Measurements from ENCODE around the gene PPARG. TPM values are rescaled to one million over a fixed set of nuclear protein-coding genes. Genes with fewer than 3 reads are reported as not detected.

PPARG gene
- total RNA-seq, 1 experiment from 2014 or later, result 71.6 TPM

DNA sequence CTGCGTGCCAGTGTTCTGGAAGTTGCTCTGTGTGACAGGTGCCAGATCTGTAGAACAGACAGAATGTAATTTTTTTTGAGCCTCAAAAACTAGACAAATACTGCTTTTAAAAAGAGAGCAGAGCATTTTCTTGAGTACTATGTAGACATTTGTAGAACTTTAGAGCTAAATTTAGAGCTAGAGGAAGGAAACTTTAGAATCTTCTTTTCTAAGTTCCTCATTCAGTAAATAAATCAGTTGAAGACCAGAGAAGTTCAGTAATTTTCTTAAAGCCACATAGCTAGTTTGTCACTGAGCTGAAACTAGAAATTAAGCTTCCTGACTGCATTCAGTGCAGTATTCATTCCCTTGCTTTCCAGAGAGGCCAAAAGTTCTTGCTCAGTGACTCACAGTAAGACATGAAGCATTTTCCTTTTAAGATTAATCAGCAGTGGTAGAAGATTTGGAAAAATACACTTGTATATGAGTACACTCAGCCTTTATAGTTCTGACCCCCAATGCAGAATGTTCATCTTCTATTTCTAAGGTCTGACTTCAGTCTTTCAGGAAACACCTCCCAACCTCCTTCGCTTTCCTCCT, 111.8 kb downstream of the PPARG start:
- intact Hi-C loops (cut with micrococcal nuclease), result no loop called here
- Histone ChIP-seq H4K20me1 (ENCODE audit: insufficient read depth) (no peaks in the 10 kb centered on the region), H3K36me3 (ENCODE audit: control insufficient read depth in 1 of 2, insufficient read depth in 2 of 2, low read length in 2 of 2) (no peaks in the 10 kb centered on the region), H3K9me3 (ENCODE audit: control insufficient read depth in 1 of 2, insufficient read depth in 1 of 2, low read depth in 1 of 2, low read length in 2 of 2) (no peaks in the 10 kb centered on the region), H3K79me2 (ENCODE audit: insufficient read depth, low read length) (no peaks in the 10 kb centered on the region), H3K4me3 (replicated peaks in 1 of 2; ENCODE audit: low read depth in 1 of 2, low read length in 2 of 2) (peak overlapping the region in 1 of 2 experiments; percentile 12; a peak in 1 of 4 replicates), H3K27me3 (ENCODE audit: insufficient read depth, low read length) (no peaks in the 10 kb centered on the region), H3K9ac (ENCODE audit: low read length) (peak overlapping the region; percentile 32), H3K4me2 (ENCODE audit: low read length) (peak overlapping the region; percentile 63), H3K9me2 (ENCODE audit: insufficient read depth) (no peaks in the 10 kb centered on the region), H3K4me1 (ENCODE audit: control insufficient read depth in 1 of 2, insufficient read depth in 2 of 2, low read length in 2 of 2) (peaks cover 21 to 42% of the 10 kb centered on the region in 2 experiments), H2AFZ (ENCODE audit: low read depth, low read length, poor library complexity, severe bottlenecking) (no peak overlapping the region), H3K27ac (ENCODE audit: low read depth, low read length) (peak overlapping the region; percentile 13; the same call in 1 of the 2 replicates)
- ChIA-PET RAD21 (ENCODE audit: low non-redundant PET in 1 of 2, low total read pairs in 2 of 2, uncharacterized antibody in 2 of 2, unreplicated experiment in 2 of 2) (no interaction called here), POLR2A (no interaction called here), CTCF (no interaction called here)
- no TSS peak for BruUV-seq (replicated peaks)
- ATAC-seq (peak; percentile 36), DNase-seq (ENCODE audit: low read depth, low spot score) (peak; percentile 21)
- no peak for TF ChIP-seq TCF7L2 (IDR thresholded peaks at IDR 0.05; ENCODE audit: borderline replicate concordance, extremely low read depth, insufficient read depth, insufficient read length)
- 0 out of 2 replicates have a peak, but pooled peaks have one; percentile 15 for TF ChIP-seq CEBPB (IDR thresholded peaks at IDR 0.05; ENCODE audit: low read depth)
- TF ChIP-seq JUND (IDR thresholded peaks at IDR 0.05), result peak; percentile 65
- TF ChIP-seq ELF1 (IDR thresholded peaks at IDR 0.05; ENCODE audit: borderline replicate concordance, low read depth), result no peak
- 0 out of 2 replicates have a peak, but pooled peaks have one; percentile 30 for TF ChIP-seq CBX3 (IDR thresholded peaks at IDR 0.05; ENCODE audit: low read depth)
- TF ChIP-seq SP1 (IDR thresholded peaks at IDR 0.05; ENCODE audit: low read depth), result peak; percentile 67
- TF ChIP-seq FOSL1 (IDR thresholded peaks at IDR 0.05; ENCODE audit: low read depth), result peak; percentile 68
- no peak for TF ChIP-seq EZH2phosphoT487 (IDR thresholded peaks at IDR 0.05; ENCODE audit: borderline replicate concordance)
- 0 out of 2 replicates have a peak, but pooled peaks have one; percentile 5 for TF ChIP-seq RAD21 (IDR thresholded peaks at IDR 0.05; ENCODE audit: low read depth)
- TF ChIP-seq, protein P1, sequence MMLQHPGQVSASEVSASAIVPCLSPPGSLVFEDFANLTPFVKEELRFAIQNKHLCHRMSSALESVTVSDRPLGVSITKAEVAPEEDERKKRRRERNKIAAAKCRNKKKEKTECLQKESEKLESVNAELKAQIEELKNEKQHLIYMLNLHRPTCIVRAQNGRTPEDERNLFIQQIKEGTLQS (IDR thresholded peaks at IDR 0.05), result no peak
- TF ChIP-seq, protein P2, sequence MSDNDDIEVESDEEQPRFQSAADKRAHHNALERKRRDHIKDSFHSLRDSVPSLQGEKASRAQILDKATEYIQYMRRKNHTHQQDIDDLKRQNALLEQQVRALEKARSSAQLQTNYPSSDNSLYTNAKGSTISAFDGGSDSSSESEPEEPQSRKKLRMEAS (IDR thresholded peaks at IDR 0.05), result 0 out of 2 replicates have a peak, but pooled peaks have one; percentile 12
